NCI-H128 (cell line): ENCODE results near the gene KDM4F.

ENCODE experiments used
- DNase-seq: peaks from one replicate; lab custom pipeline; 2025; ENCODE audit not compliant: unreplicated experiment; lab: John Stamatoyannopoulos, UW

The KDM4F gene

DNA sequence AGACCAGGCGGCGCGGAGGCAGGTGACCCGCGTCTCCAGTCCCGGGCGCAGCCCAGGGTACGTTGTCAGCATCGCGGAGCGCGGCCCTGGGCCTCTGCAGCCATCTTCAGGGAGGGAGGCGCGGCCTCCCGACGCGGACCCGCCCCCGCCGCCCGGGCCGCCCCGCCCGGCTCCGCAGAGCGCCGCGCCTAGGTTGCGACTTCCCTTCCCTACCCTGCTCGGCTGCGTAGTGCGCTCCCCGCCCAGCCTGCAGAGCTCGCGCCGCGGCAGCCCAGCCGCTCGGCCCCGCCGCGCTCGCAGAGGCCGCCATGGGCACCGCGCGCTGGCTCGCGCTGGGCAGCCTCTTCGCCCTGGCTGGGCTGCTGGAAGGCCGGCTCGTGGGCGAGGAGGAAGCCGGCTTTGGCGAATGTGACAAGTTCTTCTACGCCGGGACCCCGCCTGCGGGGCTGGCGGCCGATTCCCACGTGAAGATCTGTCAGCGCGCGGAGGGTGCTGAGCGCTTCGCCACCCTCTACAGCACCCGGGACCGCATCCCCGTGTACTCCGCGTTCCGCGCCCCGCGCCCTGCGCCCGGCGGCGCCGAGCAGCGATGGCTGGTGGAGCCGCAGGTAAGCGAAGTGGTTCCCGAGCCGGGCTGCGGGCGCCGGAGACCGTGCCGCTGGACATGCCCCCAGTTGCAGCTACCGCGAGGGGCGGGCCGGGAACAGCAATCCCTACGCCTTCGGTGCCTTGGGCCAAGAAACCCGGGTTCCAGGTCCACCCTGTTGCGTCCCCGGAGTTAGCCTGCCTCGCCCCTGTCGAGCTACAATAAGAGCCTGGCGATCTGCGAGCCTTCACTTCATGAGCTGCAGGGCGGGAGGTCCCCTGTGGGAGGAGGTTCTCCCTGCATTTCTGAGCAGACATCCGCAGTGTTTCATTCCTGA is 40.7 kb downstream of the KDM4F start, which contains the start of gene ENDOD1:
Gene ENDOD1 (plus strand): TSS at position 227 of the 923 bp plus-strand sequence. CDS start 82 bp downstream, at position 309.
- peak; percentile 51 for DNase-seq

- no peak for DNase-seq
These were observed 42.5 kb downstream of the KDM4F start for GRCh38 chr11:95091663-95092180.

DNA sequence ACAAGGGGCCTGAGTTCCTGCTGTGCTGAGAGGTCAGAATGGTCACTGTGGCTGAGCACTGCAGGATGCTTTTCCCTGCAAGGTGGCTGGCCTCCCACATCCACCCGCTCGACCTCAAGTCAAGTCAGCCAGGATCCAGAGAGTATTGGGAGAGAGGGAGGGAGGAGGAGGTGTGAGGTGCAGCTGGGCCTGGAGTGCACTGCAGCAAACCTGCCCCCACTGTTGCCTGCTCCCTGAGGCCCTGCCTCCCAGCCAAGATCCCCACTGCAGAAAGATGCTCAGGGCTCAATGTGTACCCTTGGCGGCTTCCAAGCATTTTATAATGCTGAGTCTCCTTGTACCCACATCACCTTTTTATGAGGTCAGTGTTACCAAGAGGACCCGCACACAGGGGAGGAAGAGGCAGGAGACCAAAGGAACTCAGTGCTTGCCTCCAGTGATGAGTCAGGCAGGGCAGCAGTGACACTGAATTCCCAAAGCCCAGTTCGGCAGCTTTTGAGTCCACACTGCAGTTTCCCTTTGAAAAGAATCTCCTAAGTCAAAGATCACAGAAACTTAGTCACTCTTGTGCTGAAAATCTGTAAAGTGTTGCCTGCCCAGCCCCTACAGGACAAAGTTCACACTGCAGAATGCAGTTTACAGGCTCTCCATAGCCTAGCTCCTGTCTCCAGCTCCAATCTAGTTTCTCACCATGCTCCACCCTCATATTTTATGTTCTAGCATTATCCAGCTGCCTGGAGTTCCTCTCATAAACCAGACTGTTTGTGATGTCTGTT is 43.5 kb downstream of the KDM4F start:
- no peak for DNase-seq

GRCh38 chr11:95093548-95093947 is 44.3 kb downstream of the KDM4F start:
- DNase-seq: no peak

DNA sequence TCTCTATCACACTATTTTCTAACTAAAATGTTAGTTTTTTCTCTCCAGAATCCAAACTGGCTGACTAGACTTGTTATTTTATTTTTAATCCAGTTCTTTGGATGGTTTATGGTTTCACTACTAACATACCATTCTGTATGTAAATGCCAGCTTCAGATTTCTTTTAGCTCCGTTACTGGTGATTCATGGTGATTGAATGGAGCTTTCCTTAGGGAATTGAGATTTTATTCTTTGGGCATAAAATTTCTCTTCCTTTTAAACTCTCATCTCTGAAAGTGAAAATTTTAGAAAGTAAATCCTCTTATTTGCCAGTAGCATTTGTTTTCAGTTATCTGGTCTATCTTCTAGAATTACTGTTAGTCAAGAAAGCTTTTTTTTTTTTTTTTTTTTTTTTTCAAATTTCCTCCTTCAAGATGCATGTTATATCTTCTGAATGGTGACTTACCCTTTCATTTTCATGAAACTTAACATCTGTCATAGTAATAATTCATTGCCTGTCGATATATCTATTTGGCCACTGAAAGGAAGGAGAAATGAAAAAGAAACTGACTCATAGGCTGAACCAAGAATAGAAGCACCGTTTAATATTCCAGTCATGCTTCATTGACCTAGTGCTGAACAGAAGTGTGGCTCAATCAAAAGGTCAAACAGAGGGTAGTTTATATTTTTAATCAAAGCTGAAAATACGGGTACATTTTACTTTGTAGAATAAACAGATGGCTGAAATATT is 46.8 kb downstream of the KDM4F start:
- no peak for DNase-seq

DNA sequence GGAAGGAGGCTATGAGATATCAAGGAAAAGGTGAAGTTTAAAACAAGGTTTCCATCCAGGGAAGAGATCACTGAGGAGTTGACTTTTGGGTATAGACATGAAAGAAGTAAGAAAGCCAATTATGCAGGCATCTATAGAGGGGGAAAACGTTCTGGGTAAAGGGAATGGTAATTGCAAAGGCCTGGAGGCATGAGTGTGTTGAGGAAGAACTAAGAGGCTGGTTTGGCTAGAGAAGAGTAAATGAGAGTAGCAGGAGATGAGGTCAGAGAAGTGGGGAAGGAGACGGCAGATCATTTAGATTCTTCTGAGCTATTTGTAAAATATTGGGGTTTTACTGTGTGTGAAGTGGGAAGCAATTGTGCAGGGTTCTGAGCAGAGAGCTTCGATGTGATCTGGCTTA is 48.0 kb downstream of the KDM4F start:
- DNase-seq: no peak

GRCh38 chr11:95098826-95099225 is 49.6 kb downstream of the KDM4F start:
- DNase-seq: no peak

- no peak for DNase-seq
These were observed 51.0 kb downstream of the KDM4F start for GRCh38 chr11:95100191-95100648.
